A673 (cell line): ENCODE results near the gene HSPB6. TPM values are rescaled to one million over a fixed set of nuclear protein-coding genes. Genes with fewer than 3 reads are reported as not detected.

Experiments
- BruUV-seq: library from RNA; stranded (reverse); fragments of 400-500 nt; replicated peaks from 2 replicates; lab custom pipeline; 2021; lab: Mats Ljungman, UMichigan
- CTCF ChIA-PET: fragments of 300-600 bp; sonication (Branson Sonifier 250); formaldehyde crosslinking; loops from one replicate; lab custom pipeline; 2022; ENCODE audit warnings: antibody characterized with exemption; lab: Charles Lee
- POLR2A ChIA-PET: fragments of 300-600 bp; sonication (Branson Sonifier 250); formaldehyde crosslinking; loops from one replicate; lab custom pipeline; 2022; ENCODE audit warnings: antibody characterized with exemption; ENCODE audit not compliant: low non-redundant PET; lab: Charles Lee
- DNase-seq: peaks from one replicate; pipeline ENCODE4 v3.0.0-alpha.2; 2015; ENCODE audit warnings: low spot score
- H3K27ac ChIP-seq: fragments of 200-600 bp; sonication (generic); 2 replicates; pipeline ENCODE4 v1.5.1; 2016; ENCODE audit warnings: mixed run types, low read depth, mild to moderate bottlenecking, mixed read lengths, antibody characterized with exemption, low read length; ENCODE audit not compliant: poor library complexity, severe bottlenecking
- H3K27me3 ChIP-seq: fragments of 200-600 bp; sonication (generic); replicated peaks from 2 replicates; pipeline ENCODE4 v1.6.1; 2017; ENCODE audit warnings: mixed run types, low read depth, mild to moderate bottlenecking, mixed read lengths, antibody characterized with exemption, low read length; ENCODE audit not compliant: insufficient read depth, poor library complexity
- H3K36me3 ChIP-seq: fragments of 200-600 bp; sonication (generic); 2 replicates; pipeline ENCODE4 v1.6.1; 2016; ENCODE audit warnings: mixed run types, mild to moderate bottlenecking, mixed read lengths, antibody characterized with exemption, low read length; ENCODE audit not compliant: insufficient read depth, poor library complexity, severe bottlenecking
- H3K4me1 ChIP-seq: fragments of 200-600 bp; sonication (generic); 2 replicates; pipeline ENCODE4 v1.6.1; 2017; ENCODE audit warnings: mixed run types, mild to moderate bottlenecking, mixed read lengths, antibody characterized with exemption, low read length; ENCODE audit not compliant: insufficient read depth, poor library complexity, severe bottlenecking
- H3K4me3 ChIP-seq: fragments of 200-600 bp; sonication (generic); 2 replicates; pipeline ENCODE4 v1.5.1; 2016; ENCODE audit warnings: low read depth, mixed run types, mild to moderate bottlenecking, mixed read lengths, low read length; ENCODE audit not compliant: poor library complexity, severe bottlenecking
- H3K9me3 ChIP-seq: fragments of 200-600 bp; sonication (generic); 2 replicates; pipeline ENCODE4 v1.6.1; 2016; ENCODE audit warnings: mixed run types, low read depth, mild to moderate bottlenecking, mixed read lengths, antibody characterized with exemption, low read length; ENCODE audit not compliant: poor library complexity, severe bottlenecking
- EZH2 ChIP-seq: fragments of 200-600 bp; sonication (generic); IDR thresholded peaks from 2 replicates; pipeline ENCODE4 v1.6.1; 2017; ENCODE audit warnings: borderline replicate concordance, low read depth, mild to moderate bottlenecking, mixed read lengths, antibody characterized with exemption, low read length; ENCODE audit not compliant: poor library complexity, severe bottlenecking
- intact Hi-C: fragments of 100-400 bp; cut with micrococcal nuclease; formaldehyde crosslinking; loops from one replicate; pipeline ENCODE4 v1.10.0; 2022; ENCODE audit not compliant: unreplicated experiment
- total RNA-seq: library from RNA; stranded (reverse); gene quantifications from 2 replicates; pipeline ENCODE4 v1.2.3, GENCODE V29; 2021
- TF ChIP-seq, protein P1 (sequence below): fragments of 300-800, 200-600 bp; sonication (generic); conservative IDR thresholded peaks from 2 replicates; pipeline ENCODE4 v1.5.1; 2017; ENCODE audit warnings: low read depth, mild to moderate bottlenecking, antibody characterized with exemption, low read length, moderate library complexity, mixed read lengths

Gene HSPB6
- total RNA-seq, 1 experiment from 2014 or later, result not detected

DNA sequence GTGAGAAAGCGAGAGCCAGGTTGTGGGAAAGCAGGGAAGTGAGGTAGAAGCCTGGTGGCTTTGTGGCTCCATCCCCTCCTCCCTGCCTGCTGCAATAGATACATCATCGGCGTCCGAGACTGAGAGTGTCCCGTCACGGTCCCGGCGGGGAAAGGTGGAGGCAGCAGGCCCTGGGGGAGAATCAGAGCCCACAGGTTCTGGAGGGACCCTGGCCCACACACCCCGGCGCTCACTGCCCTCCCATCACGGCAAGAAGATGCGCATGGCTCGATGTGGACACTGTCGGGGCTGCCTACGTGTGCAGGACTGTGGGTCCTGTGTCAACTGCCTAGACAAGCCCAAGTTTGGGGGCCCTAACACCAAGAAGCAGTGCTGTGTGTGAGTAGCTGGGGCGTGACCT is 33.9 kb downstream of the HSPB6 start:
- POLR2A ChIA-PET, result no interaction called here
- CTCF ChIA-PET, result interaction anchor here (0.6 kb wide), 1 partner anchor 91 kb away, joined by 3 read pairs; no protein-coding TSS in a partner anchor

GRCh38 chr19:35722461-35722860 is 34.4 kb downstream of the HSPB6 start:
- Histone ChIP-seq H3K9me3 (no peaks in the 10 kb centered on the region), H3K27me3 (no peaks in the 10 kb centered on the region), H3K27ac (no peak overlapping the region), H3K36me3 (peaks cover 68% of the 10 kb centered on the region), H3K4me3 (no peak overlapping the region), H3K4me1 (peaks cover 2% of the 10 kb centered on the region)
- intact Hi-C loops, result no loop called here
- TSS peak; percentile 5 for BruUV-seq
- TF ChIP-seq, protein P1, sequence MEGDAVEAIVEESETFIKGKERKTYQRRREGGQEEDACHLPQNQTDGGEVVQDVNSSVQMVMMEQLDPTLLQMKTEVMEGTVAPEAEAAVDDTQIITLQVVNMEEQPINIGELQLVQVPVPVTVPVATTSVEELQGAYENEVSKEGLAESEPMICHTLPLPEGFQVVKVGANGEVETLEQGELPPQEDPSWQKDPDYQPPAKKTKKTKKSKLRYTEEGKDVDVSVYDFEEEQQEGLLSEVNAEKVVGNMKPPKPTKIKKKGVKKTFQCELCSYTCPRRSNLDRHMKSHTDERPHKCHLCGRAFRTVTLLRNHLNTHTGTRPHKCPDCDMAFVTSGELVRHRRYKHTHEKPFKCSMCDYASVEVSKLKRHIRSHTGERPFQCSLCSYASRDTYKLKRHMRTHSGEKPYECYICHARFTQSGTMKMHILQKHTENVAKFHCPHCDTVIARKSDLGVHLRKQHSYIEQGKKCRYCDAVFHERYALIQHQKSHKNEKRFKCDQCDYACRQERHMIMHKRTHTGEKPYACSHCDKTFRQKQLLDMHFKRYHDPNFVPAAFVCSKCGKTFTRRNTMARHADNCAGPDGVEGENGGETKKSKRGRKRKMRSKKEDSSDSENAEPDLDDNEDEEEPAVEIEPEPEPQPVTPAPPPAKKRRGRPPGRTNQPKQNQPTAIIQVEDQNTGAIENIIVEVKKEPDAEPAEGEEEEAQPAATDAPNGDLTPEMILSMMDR, result no peak
- no peak for TF ChIP-seq EZH2
- DNase-seq, result no peak
- CTCF ChIA-PET, result no interaction called here
- POLR2A ChIA-PET, result no interaction called here

More for the DNA sequence above, 33.9 kb downstream of the HSPB6 start:
- peaks cover 72% of the 10 kb centered on the region for H3K36me3 ChIP-seq
- TF ChIP-seq, protein P1, result no peak
- TF ChIP-seq EZH2, result no peak
- H3K27me3 ChIP-seq, result no peaks in the 10 kb centered on the region
- BruUV-seq, result no TSS peak
- peaks cover 2% of the 10 kb centered on the region for H3K4me1 ChIP-seq
- no peak overlapping the region for H3K27ac ChIP-seq
- no peak for DNase-seq
- intact Hi-C loops, result no loop called here
- H3K4me3 ChIP-seq, result no peak overlapping the region
- H3K9me3 ChIP-seq, result no peaks in the 10 kb centered on the region

- Histone ChIP-seq H3K9me3 (no peaks in the 10 kb centered on the region), H3K27ac (no peak overlapping the region), H3K27me3 (no peaks in the 10 kb centered on the region), H3K4me3 (no peak overlapping the region), H3K4me1 (peaks cover 6% of the 10 kb centered on the region), H3K36me3 (peaks cover 59% of the 10 kb centered on the region)
- ChIA-PET CTCF (no interaction called here), POLR2A (no interaction called here)
- BruUV-seq, result no TSS peak
- no peak for DNase-seq
- intact Hi-C loops, result no loop called here
- no peak for TF ChIP-seq EZH2
- TF ChIP-seq, protein P1, result no peak
Observed at GRCh38 chr19:35721374-35721773, 35.5 kb downstream of the HSPB6 start.
